AG08395 (cell line): ENCODE measurements around the gene LYSMD2.
A peak's percentile ranks its signal among the peaks of the same experiment; 100 is the strongest.

Experiments used
- DNase-seq: peaks from one replicate; pipeline ENCODE4 v3.0.0; 2012; ENCODE audit warnings: mixed read lengths, low spot score

Gene LYSMD2

GRCh38 chr15:51720201-51720995 is 17.1 kb downstream of the LYSMD2 start:
- no peak for DNase-seq

- DNase-seq = no peak
Observed at GRCh38 chr15:51718746-51719145, 18.7 kb downstream of the LYSMD2 start.

- no peak for DNase-seq
Observed at GRCh38 chr15:51718219-51718618, 19.2 kb downstream of the LYSMD2 start.

- no peak for DNase-seq
Observed at GRCh38 chr15:51714911-51715310, 22.5 kb downstream of the LYSMD2 start.

- DNase-seq = no peak
Observed at GRCh38 chr15:51714162-51714561, 23.3 kb downstream of the LYSMD2 start.

GRCh38 chr15:51709031-51709430 is 28.4 kb downstream of the LYSMD2 start:
- no peak for DNase-seq

GRCh38 chr15:51708013-51708412 is 29.4 kb downstream of the LYSMD2 start:
- no peak for DNase-seq

GRCh38 chr15:51706926-51707608 is 30.4 kb downstream of the LYSMD2 start:
- DNase-seq = no peak

GRCh38 chr15:51706291-51706690 is 31.2 kb downstream of the LYSMD2 start:
- DNase-seq = peak; percentile 17

GRCh38 chr15:51702710-51703109 is 34.7 kb downstream of the LYSMD2 start:
- no peak for DNase-seq

GRCh38 chr15:51699373-51699772 is 38.1 kb downstream of the LYSMD2 start:
- no peak for DNase-seq

GRCh38 chr15:51697163-51697562 is 40.3 kb downstream of the LYSMD2 start:
- DNase-seq = no peak

- DNase-seq = no peak
Observed at GRCh38 chr15:51696566-51696965, 40.9 kb downstream of the LYSMD2 start.

- DNase-seq = no peak
Observed at GRCh38 chr15:51692154-51692553, 45.3 kb downstream of the LYSMD2 start.

- DNase-seq = peak; percentile 10
Observed at GRCh38 chr15:51688863-51689262, 48.6 kb downstream of the LYSMD2 start.

- no peak for DNase-seq
Observed at GRCh38 chr15:51687565-51687964, 49.9 kb downstream of the LYSMD2 start.

GRCh38 chr15:51681303-51681963 is 56.0 kb downstream of the LYSMD2 start, which contains the start of gene SCG3:
TSS of gene SCG3 (plus strand) at chr15:51681503. CDS start at chr15:51681756, 253 bp downstream.
- DNase-seq = peak; percentile 62

GRCh38 chr15:51680321-51680720 is 57.1 kb downstream of the LYSMD2 start:
- no peak for DNase-seq

- DNase-seq = no peak
Observed at GRCh38 chr15:51678096-51678495, 59.4 kb downstream of the LYSMD2 start.

GRCh38 chr15:51677452-51677851 is 60.0 kb downstream of the LYSMD2 start:
- no peak for DNase-seq

- DNase-seq = no peak
Observed at GRCh38 chr15:51677021-51677420, 60.4 kb downstream of the LYSMD2 start.

- no peak for DNase-seq
Observed at GRCh38 chr15:51675234-51675633, 62.2 kb downstream of the LYSMD2 start.
